Activated CD8-positive, alpha-beta T cell treated with anti-CD3 and anti-CD28 coated beads for 36 hours (primary cell): ENCODE results near the gene ATXN7. TPM values are rescaled to one million over a fixed set of nuclear protein-coding genes. Genes with fewer than 3 reads are reported as not detected.

Experiments used
- ATAC-seq: fragments of 200-7000 bp; cut with Tn5 transposase; one replicate; pipeline ENCODE4 v1.10.0; 2021; ENCODE audit warnings: mild to moderate bottlenecking, moderate library complexity
- CTCF ChIA-PET: fragments of 350-600 bp; sonication (Branson Sonifier 250); formaldehyde crosslinking; loops from one replicate; lab custom pipeline; 2021; ENCODE audit warnings: antibody characterized with exemption; lab: Charles Lee
- POLR2A ChIA-PET: fragments of 350-600 bp; sonication (Branson Sonifier 250); formaldehyde crosslinking; loops from one replicate; lab custom pipeline; 2021; ENCODE audit warnings: antibody characterized with exemption; lab: Charles Lee
- DNase-seq: peaks from one replicate; pipeline ENCODE4 v3.0.0-alpha.2; 2020
- H3K27ac Mint-ChIP-seq: one replicate; pipeline ENCODE4 v1.8.0; 2021; ENCODE audit warnings: mild to moderate bottlenecking, mixed read lengths
- H3K27me3 Mint-ChIP-seq: one replicate; pipeline ENCODE4 v1.8.0; 2021; ENCODE audit warnings: mixed read lengths
- H3K36me3 Mint-ChIP-seq: one replicate; pipeline ENCODE4 v1.8.0; 2021; ENCODE audit warnings: low read depth, mixed read lengths
- H3K4me1 Mint-ChIP-seq: one replicate; pipeline ENCODE4 v1.8.0; 2021; ENCODE audit warnings: low read depth, mixed read lengths
- H3K4me3 Mint-ChIP-seq: one replicate; pipeline ENCODE4 v1.8.0; 2021; ENCODE audit warnings: mild to moderate bottlenecking, moderate library complexity, mixed read lengths
- H3K9me3 Mint-ChIP-seq: one replicate; pipeline ENCODE4 v1.8.0; 2021; ENCODE audit warnings: mixed read lengths
- CTCF ChIP-seq: fragments of 200-600 bp; IDR thresholded peaks from one replicate; pipeline ENCODE4 v1.8.0; 2022; ENCODE audit warnings: antibody characterized with exemption, mild to moderate bottlenecking
- intact Hi-C: fragments of 100-400 bp; cut with micrococcal nuclease; formaldehyde crosslinking; loops from one replicate; pipeline ENCODE4 v1.10.0; 2022
- total RNA-seq, 2 experiments: library from RNA; stranded (reverse); gene quantifications; one replicate each; pipeline ENCODE4 v1.2.3, GENCODE V29; 2021

ATXN7 gene
- total RNA-seq, 2 experiments from 2014 or later: 22.5 to 25.9 TPM

GRCh38 chr3:63942528-63942927 lies 78.9 kb downstream of the ATXN7 start:
- Mint-ChIP-seq H3K9me3 (no peaks in the 10 kb centered on the region), H3K27ac (peak overlapping the region; percentile 10), H3K27me3 (no peaks in the 10 kb centered on the region), H3K4me3 (no peak overlapping the region), H3K36me3 (peaks cover 49% of the 10 kb centered on the region), H3K4me1 (peaks cover 61% of the 10 kb centered on the region)
- ChIA-PET POLR2A (interaction anchor here (0.9 kb wide), 1 partner anchor 40 kb away, joined by 3 read pairs; no protein-coding TSS in a partner anchor), CTCF (no interaction called here)
- no peak for TF ChIP-seq CTCF
- ATAC-seq (no peak), DNase-seq (no peak)
- intact Hi-C loops: no loop called here

- H3K27ac Mint-ChIP-seq: peak overlapping the region; percentile 66
- POLR2A ChIA-PET: no interaction called here
Observed at GRCh38 chr3:63943678-63944077, 80.0 kb downstream of the ATXN7 start.

GRCh38 chr3:63945558-63946096 lies 82.0 kb downstream of the ATXN7 start:
- ATAC-seq (no peak), DNase-seq (no peak)
- H3K4me3 Mint-ChIP-seq: no peak overlapping the region
- H3K4me1 Mint-ChIP-seq: peaks cover 54% of the 10 kb centered on the region
- CTCF ChIA-PET: no interaction called here
- POLR2A ChIA-PET: no interaction called here
- peak overlapping the region; percentile 34 for H3K27ac Mint-ChIP-seq
- intact Hi-C loops: no loop called here
- H3K9me3 Mint-ChIP-seq: no peaks in the 10 kb centered on the region
- peaks cover 43% of the 10 kb centered on the region for H3K36me3 Mint-ChIP-seq
- H3K27me3 Mint-ChIP-seq: no peaks in the 10 kb centered on the region
- TF ChIP-seq CTCF: no peak

More at GRCh38 chr3:63943678-63944077, 80.0 kb downstream of the ATXN7 start:
- intact Hi-C loops: no loop called here
- peaks cover 60% of the 10 kb centered on the region for H3K4me1 Mint-ChIP-seq
- no peak for TF ChIP-seq CTCF
- CTCF ChIA-PET: interaction anchor here (0.5 to 1.3 kb wide), 2 partner anchors 35 to 49 kb away, joined by 3 read pairs; no protein-coding TSS in a partner anchor
- DNase-seq (no peak), ATAC-seq (peak; percentile 24)
- H3K4me3 Mint-ChIP-seq: no peak overlapping the region
- no peaks in the 10 kb centered on the region for H3K27me3 Mint-ChIP-seq
- no peaks in the 10 kb centered on the region for H3K9me3 Mint-ChIP-seq
- H3K36me3 Mint-ChIP-seq: peaks cover 54% of the 10 kb centered on the region

- Mint-ChIP-seq H3K4me1 (peaks cover 65% of the 10 kb centered on the region), H3K36me3 (peaks cover 40% of the 10 kb centered on the region), H3K9me3 (no peaks in the 10 kb centered on the region), H3K27me3 (no peaks in the 10 kb centered on the region), H3K4me3 (no peak overlapping the region), H3K27ac (no peak overlapping the region)
- intact Hi-C loops: no loop called here
- ChIA-PET POLR2A (no interaction called here), CTCF (no interaction called here)
- no peak for ATAC-seq
- TF ChIP-seq CTCF: no peak
- no peak for DNase-seq
Observed at GRCh38 chr3:63946753-63947152, 83.1 kb downstream of the ATXN7 start.

GRCh38 chr3:63947594-63947993 lies 83.9 kb downstream of the ATXN7 start:
- peaks cover 38% of the 10 kb centered on the region for H3K36me3 Mint-ChIP-seq
- no peaks in the 10 kb centered on the region for H3K9me3 Mint-ChIP-seq
- no peaks in the 10 kb centered on the region for H3K27me3 Mint-ChIP-seq
- intact Hi-C loops: no loop called here
- no peak for ATAC-seq
- TF ChIP-seq CTCF: no peak
- H3K27ac Mint-ChIP-seq: peak overlapping the region; percentile 22
- no peak overlapping the region for H3K4me3 Mint-ChIP-seq
- ChIA-PET POLR2A (no interaction called here), CTCF (interaction anchor here (0.8 to 1.5 kb wide), 2 partner anchors 13 to 46 kb away, joined by 3 read pairs; no protein-coding TSS in a partner anchor)
- DNase-seq: no peak
- H3K4me1 Mint-ChIP-seq: peaks cover 67% of the 10 kb centered on the region
